Measurements from ENCODE around the gene SF3B2. TPM values are rescaled to one million over a fixed set of nuclear protein-coding genes. Genes with fewer than 3 reads are reported as not detected.

Gene SF3B2
- total RNA-seq, 4 donors from 2014 or later = 92.9 to 186 (median 124) TPM

DNA sequence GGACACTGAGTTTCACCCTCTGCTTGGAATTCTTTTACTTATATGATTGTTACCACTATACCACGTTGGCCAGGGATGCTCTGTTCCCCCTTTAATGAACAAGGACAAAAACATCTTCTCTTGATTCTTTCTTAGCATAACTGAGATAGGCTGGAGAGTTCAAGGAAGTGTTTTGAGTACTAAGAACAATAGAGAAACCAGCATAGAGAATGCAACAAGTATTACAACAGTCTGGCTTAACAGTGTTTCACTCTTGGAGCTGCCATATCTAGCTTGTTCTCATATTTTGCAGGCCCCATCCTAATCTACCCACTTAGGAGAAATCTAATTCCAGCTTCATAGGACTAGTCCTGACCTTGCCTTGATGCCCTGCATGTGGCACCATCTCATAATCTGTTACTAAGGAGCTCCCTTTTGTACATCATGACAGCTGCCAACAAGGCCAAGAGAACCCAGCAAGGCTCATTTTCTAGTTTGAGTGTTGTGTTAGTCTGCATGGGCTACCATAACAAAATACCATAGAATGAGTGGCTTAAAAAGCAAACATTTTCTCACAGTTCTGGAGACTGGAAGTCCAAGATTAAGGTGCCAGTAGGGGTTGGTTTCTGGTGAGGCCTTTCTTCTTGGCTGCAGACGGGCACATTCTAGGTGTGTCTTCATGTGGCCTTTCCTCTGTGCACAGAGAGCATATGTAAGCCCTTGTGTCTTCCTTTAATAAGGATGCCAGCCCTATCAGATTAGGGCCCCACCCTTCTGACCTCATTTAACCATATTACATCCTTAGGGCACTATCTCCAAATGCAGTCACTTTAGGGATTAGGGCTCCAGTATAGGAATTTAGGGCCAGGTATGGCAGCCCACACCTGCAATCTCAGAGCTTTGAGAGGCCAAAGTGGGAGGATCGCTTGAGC lies 55.7 kb downstream of the SF3B2 start:
- H3K27ac ChIP-seq = no peak overlapping the region
- in situ Hi-C loops (cut with MboI; ENCODE audit: low sequenced_read_pairs in 4 of 4) = no loop called here

DNA sequence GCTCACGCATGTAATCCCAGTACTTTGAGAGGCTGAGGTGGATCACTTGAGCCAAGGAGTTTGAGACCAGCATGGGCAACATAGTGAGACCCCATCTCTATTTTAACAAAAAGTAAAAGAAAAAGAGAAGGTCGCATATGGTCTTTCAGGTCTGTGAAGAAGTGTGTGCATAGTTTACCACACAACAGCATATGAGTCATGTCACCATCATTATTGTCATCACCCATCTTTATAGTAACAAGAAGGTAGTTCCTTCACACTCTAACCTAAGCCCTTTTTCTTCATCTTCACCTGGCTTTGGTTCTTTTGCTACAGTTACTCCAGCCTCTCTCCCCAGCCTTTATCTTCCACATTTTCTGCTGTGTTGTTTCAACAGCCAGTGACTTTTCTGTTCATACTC lies 57.1 kb downstream of the SF3B2 start:
- no peaks in the 10 kb centered on the region for H3K9me3 ChIP-seq
- in situ Hi-C loops (cut with MboI; ENCODE audit: low sequenced_read_pairs in 4 of 4) = no loop called here
- peaks cover 0 to 12% of the 10 kb centered on the region in 2 donors for H3K4me1 ChIP-seq
- H3K27me3 ChIP-seq = no peaks in the 10 kb centered on the region
- no peak for DNase-seq
- ATAC-seq = no peak
- H3K4me3 ChIP-seq = no peak overlapping the region
- H3K36me3 ChIP-seq = no peaks in the 10 kb centered on the region
- intact Hi-C loops (cut with DNase I; ENCODE audit: low total_unique reads) = no loop called here
- TF ChIP-seq, protein P1, sequence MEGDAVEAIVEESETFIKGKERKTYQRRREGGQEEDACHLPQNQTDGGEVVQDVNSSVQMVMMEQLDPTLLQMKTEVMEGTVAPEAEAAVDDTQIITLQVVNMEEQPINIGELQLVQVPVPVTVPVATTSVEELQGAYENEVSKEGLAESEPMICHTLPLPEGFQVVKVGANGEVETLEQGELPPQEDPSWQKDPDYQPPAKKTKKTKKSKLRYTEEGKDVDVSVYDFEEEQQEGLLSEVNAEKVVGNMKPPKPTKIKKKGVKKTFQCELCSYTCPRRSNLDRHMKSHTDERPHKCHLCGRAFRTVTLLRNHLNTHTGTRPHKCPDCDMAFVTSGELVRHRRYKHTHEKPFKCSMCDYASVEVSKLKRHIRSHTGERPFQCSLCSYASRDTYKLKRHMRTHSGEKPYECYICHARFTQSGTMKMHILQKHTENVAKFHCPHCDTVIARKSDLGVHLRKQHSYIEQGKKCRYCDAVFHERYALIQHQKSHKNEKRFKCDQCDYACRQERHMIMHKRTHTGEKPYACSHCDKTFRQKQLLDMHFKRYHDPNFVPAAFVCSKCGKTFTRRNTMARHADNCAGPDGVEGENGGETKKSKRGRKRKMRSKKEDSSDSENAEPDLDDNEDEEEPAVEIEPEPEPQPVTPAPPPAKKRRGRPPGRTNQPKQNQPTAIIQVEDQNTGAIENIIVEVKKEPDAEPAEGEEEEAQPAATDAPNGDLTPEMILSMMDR (IDR thresholded peaks at IDR 0.05 in 4 of 5, conservative IDR thresholded peaks at IDR 0.05 in 1 of 5) = no peak
- no peak for TF ChIP-seq POLR2A (IDR thresholded peaks at IDR 0.05)
- no peak overlapping the region for H3K27ac ChIP-seq

More for the DNA sequence above, 55.7 kb downstream of the SF3B2 start:
- no peaks in the 10 kb centered on the region for H3K36me3 ChIP-seq
- peaks cover 0 to 11% of the 10 kb centered on the region in 2 donors for H3K4me1 ChIP-seq
- no peaks in the 10 kb centered on the region for H3K27me3 ChIP-seq
- no peak overlapping the region for H3K4me3 ChIP-seq
- no peak for ATAC-seq
- no peaks in the 10 kb centered on the region for H3K9me3 ChIP-seq
- no peak for DNase-seq
- intact Hi-C loops (cut with DNase I; ENCODE audit: low total_unique reads) = no loop called here
- TF ChIP-seq, protein P1 (IDR thresholded peaks at IDR 0.05 in 4 of 5, conservative IDR thresholded peaks at IDR 0.05 in 1 of 5) = no peak
- TF ChIP-seq POLR2A (IDR thresholded peaks at IDR 0.05) = no peak

DNA sequence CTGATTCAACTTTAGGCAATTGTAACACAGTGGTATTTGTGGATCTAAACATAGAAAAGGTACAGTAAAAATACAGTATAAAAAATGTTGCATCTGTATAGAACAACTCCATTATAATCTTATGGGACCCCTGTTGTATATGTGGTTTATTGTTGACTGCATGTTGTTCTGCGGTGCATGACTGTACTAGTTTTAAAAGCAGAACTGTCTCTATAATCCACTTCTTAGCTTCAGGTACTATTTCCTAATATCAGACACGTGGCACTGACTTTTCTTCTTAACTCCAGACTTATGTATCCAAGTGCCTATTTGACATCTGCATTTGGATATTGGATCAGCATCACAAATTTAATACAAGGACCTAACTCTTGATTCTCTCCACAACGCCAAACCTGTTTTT lies 59.0 kb downstream of the SF3B2 start:
- DNase-seq = no peak
- no peak for TF ChIP-seq POLR2A (IDR thresholded peaks at IDR 0.05)
- TF ChIP-seq, protein P1 (IDR thresholded peaks at IDR 0.05 in 4 of 5, conservative IDR thresholded peaks at IDR 0.05 in 1 of 5) = no peak
- no peak overlapping the region for H3K4me3 ChIP-seq
- H3K27me3 ChIP-seq = no peaks in the 10 kb centered on the region
- H3K4me1 ChIP-seq = peaks cover 0 to 22% of the 10 kb centered on the region in 2 donors
- no peak overlapping the region for H3K27ac ChIP-seq
- intact Hi-C loops (cut with DNase I; ENCODE audit: low total_unique reads) = no loop called here
- no peak for ATAC-seq
- in situ Hi-C loops (cut with MboI; ENCODE audit: low sequenced_read_pairs in 4 of 4) = no loop called here
- H3K36me3 ChIP-seq = no peaks in the 10 kb centered on the region
- H3K9me3 ChIP-seq = no peaks in the 10 kb centered on the region

DNA sequence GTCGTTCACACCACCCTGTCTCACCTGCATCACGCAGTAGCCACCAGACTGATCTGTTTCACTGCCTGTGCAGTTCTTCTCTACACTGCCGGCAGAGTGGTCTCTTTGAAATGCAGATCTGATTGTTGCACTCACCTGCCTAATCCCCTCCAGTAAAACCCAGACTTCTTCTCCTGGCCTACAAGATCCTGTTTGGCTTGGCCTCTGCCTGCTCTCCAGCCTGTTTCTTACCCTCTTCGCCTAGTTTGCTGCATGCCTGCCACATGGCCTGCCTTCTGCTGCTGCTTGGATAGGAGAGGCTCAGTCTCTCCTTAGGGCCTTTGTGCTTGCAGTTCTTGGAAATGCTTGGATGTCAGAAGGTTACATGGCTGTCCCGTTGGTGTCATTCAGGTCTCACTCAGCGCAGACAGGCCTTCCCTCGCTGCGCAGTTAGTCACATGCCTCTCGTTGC lies 59.9 kb downstream of the SF3B2 start:
- Histone ChIP-seq H3K4me3 (no peak overlapping the region), H3K4me1 (peaks cover 0 to 22% of the 10 kb centered on the region in 2 donors), H3K27me3 (no peaks in the 10 kb centered on the region), H3K9me3 (no peaks in the 10 kb centered on the region), H3K36me3 (no peaks in the 10 kb centered on the region), H3K27ac (no peak overlapping the region)
- TF ChIP-seq, protein P1 (IDR thresholded peaks at IDR 0.05 in 4 of 5, conservative IDR thresholded peaks at IDR 0.05 in 1 of 5) = no peak
- TF ChIP-seq POLR2A (IDR thresholded peaks at IDR 0.05) = no peak
- in situ Hi-C loops (cut with MboI; ENCODE audit: low sequenced_read_pairs in 4 of 4) = no loop called here
- ATAC-seq = no peak
- intact Hi-C loops (cut with DNase I; ENCODE audit: low total_unique reads) = no loop called here
- no peak for DNase-seq
